Neural crest cell (in vitro differentiated cells): ENCODE measurements around the gene LPCAT1. TPM values are rescaled to one million over a fixed set of nuclear protein-coding genes. Genes with fewer than 3 reads are reported as not detected.
"Not testable (repeated sequence)": the region's sequence is repeated elsewhere in the genome, so short reads cannot be mapped to it uniquely, and the experiment has no call there.

ENCODE experiments used
- DNase-seq: peaks from one replicate; pipeline ENCODE4 v3.0.0; 2021; ENCODE audit warnings: low read depth, mixed read lengths, low spot score
- H3K27ac Mint-ChIP-seq: one replicate; pipeline ENCODE4 v1.8.0; 2021; ENCODE audit warnings: mild to moderate bottlenecking, mixed read lengths; ENCODE audit not compliant: unreplicated experiment
- H3K27me3 Mint-ChIP-seq: 2 replicates; pipeline ENCODE4 v1.8.0; 2021; ENCODE audit warnings: low read depth, mild to moderate bottlenecking, mixed read lengths
- H3K36me3 Mint-ChIP-seq: 2 replicates; pipeline ENCODE4 v1.8.0; 2021; ENCODE audit warnings: low read depth, mild to moderate bottlenecking, mixed read lengths
- H3K4me1 Mint-ChIP-seq: 2 replicates; pipeline ENCODE4 v1.8.0; 2021; ENCODE audit warnings: mixed read lengths
- H3K4me3 Mint-ChIP-seq: one replicate; pipeline ENCODE4 v1.8.0; 2021; ENCODE audit warnings: mild to moderate bottlenecking, mixed read lengths
- H3K9me3 Mint-ChIP-seq: 2 replicates; pipeline ENCODE4 v1.8.0; 2021; ENCODE audit warnings: mixed read lengths
- CTCF ChIP-seq: fragments of 200-600 bp; sonication (generic); conservative IDR thresholded peaks from 2 replicates; pipeline ENCODE4 v1.5.0; 2021; ENCODE audit warnings: antibody characterized with exemption, mild to moderate bottlenecking
- total RNA-seq: library from RNA; stranded (reverse); gene quantifications from 2 replicates; pipeline ENCODE4 v1.2.1, GENCODE V29; 2021

LPCAT1 gene
- total RNA-seq, 1 donor from 2014 or later: 111 TPM

DNA sequence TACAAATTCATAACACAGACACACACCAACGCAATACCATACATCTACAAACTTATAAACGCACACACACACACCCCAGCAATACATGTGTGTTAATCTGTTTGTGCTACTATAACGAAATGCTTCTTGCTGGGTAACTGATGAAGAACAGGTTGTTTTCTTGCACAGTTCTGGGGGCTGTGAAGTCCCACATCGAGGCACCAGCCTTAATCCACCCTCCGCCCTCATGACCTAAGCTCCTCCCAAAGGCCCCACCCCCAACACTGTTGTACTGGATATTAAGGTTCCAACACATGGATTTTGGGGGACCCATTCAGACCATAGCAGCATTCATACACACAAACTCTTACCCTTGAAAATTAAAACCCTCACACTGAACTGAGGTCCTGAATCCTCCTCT lies 38.8 kb upstream of the LPCAT1 start:
- H3K36me3 Mint-ChIP-seq: no peaks in the 10 kb centered on the region
- no peaks in the 10 kb centered on the region for H3K27me3 Mint-ChIP-seq
- no peak overlapping the region for H3K4me3 Mint-ChIP-seq
- no peak for DNase-seq
- H3K27ac Mint-ChIP-seq: no peak overlapping the region
- no peak for TF ChIP-seq CTCF
- peaks cover 6% of the 10 kb centered on the region for H3K4me1 Mint-ChIP-seq
- peaks cover 5% of the 10 kb centered on the region for H3K9me3 Mint-ChIP-seq

DNA sequence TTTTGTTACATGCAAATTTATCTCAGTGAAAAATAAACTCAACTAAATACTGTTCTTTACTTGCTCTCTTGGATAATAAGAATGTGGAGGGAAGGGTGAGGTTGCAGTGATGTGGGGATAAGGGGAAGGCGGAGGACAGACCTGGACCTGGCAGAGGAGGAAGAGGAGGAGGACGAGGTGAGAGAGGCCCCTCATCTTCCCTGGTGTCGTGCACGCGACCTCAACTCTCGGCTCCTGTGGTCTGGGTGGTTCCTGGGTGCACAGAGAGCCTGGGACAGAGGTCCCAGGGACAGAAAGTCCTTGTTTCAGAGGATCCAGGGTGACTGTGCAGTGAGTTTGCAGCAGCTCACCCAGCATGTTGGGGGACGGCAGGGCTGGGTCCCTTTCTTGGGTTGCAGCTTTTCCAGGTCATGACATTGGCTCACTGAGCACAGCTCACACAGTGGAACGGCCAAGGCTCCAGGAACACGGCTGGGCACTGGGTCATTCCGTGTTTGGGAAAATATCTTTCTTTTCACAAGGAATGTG lies 37.7 kb upstream of the LPCAT1 start:
- TF ChIP-seq CTCF: no peak
- Mint-ChIP-seq H3K27ac (no peak overlapping the region), H3K4me1 (peaks cover 6% of the 10 kb centered on the region), H3K27me3 (no peaks in the 10 kb centered on the region), H3K4me3 (no peak overlapping the region), H3K9me3 (peaks cover 5% of the 10 kb centered on the region), H3K36me3 (no peaks in the 10 kb centered on the region)
- DNase-seq: no peak

GRCh38 chr5:1560499-1560898 lies 36.7 kb upstream of the LPCAT1 start:
- not testable (repeated sequence) for H3K27ac Mint-ChIP-seq, H3K9me3 Mint-ChIP-seq, H3K4me1 Mint-ChIP-seq, H3K27me3 Mint-ChIP-seq, DNase-seq, H3K4me3 Mint-ChIP-seq, H3K36me3 Mint-ChIP-seq

GRCh38 chr5:1558944-1559343 lies 35.2 kb upstream of the LPCAT1 start:
- H3K27me3 Mint-ChIP-seq: no peaks in the 10 kb centered on the region
- H3K9me3 Mint-ChIP-seq: peaks cover 5% of the 10 kb centered on the region
- TF ChIP-seq CTCF: no peak
- DNase-seq: no peak
- peaks cover 6% of the 10 kb centered on the region for H3K4me1 Mint-ChIP-seq
- H3K4me3 Mint-ChIP-seq: no peak overlapping the region
- no peaks in the 10 kb centered on the region for H3K36me3 Mint-ChIP-seq
- H3K27ac Mint-ChIP-seq: peak overlapping the region; percentile 83

- peaks cover 16% of the 10 kb centered on the region for H3K4me1 Mint-ChIP-seq
- H3K9me3 Mint-ChIP-seq: peaks cover 1% of the 10 kb centered on the region
- H3K36me3 Mint-ChIP-seq: no peaks in the 10 kb centered on the region
- no peak overlapping the region for H3K4me3 Mint-ChIP-seq
- no peak overlapping the region for H3K27ac Mint-ChIP-seq
- H3K27me3 Mint-ChIP-seq: no peaks in the 10 kb centered on the region
- no peak for DNase-seq
- no peak for TF ChIP-seq CTCF
Observed at GRCh38 chr5:1557114-1557873, 33.5 kb upstream of the LPCAT1 start.
